SU-DHL-6 (cell line): ENCODE results near the gene CDK5R2.

Experiments
- H2AFZ ChIP-seq: fragments of 200-600 bp; sonication (generic); 2 replicates; pipeline ENCODE4 v1.6.1; 2014; ENCODE audit warnings: low read depth, mild to moderate bottlenecking, moderate library complexity, mixed read lengths, antibody characterized with exemption, low read length; ENCODE audit not compliant: severe bottlenecking
- H3F3A ChIP-seq: fragments of 200-600 bp; shearing (Covaris generic); 2 replicates; pipeline ENCODE4 v1.6.0; 2016; ENCODE audit warnings: antibody characterized with exemption, mild to moderate bottlenecking; ENCODE audit not compliant: insufficient read depth
- H3K27ac ChIP-seq: fragments of 200-600 bp; sonication (generic); 2 replicates; pipeline ENCODE4 v1.5.1; 2016; ENCODE audit warnings: low read depth, mild to moderate bottlenecking, low read length, moderate library complexity, mixed read lengths
- H3K27me3 ChIP-seq: fragments of 200-600 bp; sonication (generic), shearing (Covaris generic); 2 replicates; pipeline ENCODE4 v1.6.0; 2014; ENCODE audit warnings: mild to moderate bottlenecking, low read length
- H3K36me3 ChIP-seq: fragments of 200-600 bp; sonication (generic); 2 replicates; pipeline ENCODE4 v1.6.1; 2014; ENCODE audit warnings: mild to moderate bottlenecking, low read length, mixed read lengths
- H3K4me2 ChIP-seq: fragments of 300-600, 200-600 bp; shearing (Covaris generic), sonication (generic); 2 replicates; pipeline ENCODE4 v1.6.0; 2014; ENCODE audit warnings: low read length, low read depth, mild to moderate bottlenecking; ENCODE audit not compliant: poor library complexity, severe bottlenecking
- H3K4me3 ChIP-seq: fragments of 200-600 bp; sonication (generic); 2 replicates; pipeline ENCODE4 v1.5.1; 2014; ENCODE audit warnings: antibody characterized with exemption, low read length, mild to moderate bottlenecking, mixed read lengths; ENCODE audit not compliant: insufficient read depth, poor library complexity, severe bottlenecking
- H3K79me2 ChIP-seq: fragments of 200-600 bp; sonication (generic); 2 replicates; pipeline ENCODE4 v1.6.1; 2014; ENCODE audit warnings: mild to moderate bottlenecking, low read length, moderate library complexity; ENCODE audit not compliant: insufficient read depth
- H3K9ac ChIP-seq: fragments of 200-600 bp; sonication (generic); 2 replicates; pipeline ENCODE4 v1.7.0; 2014; ENCODE audit warnings: mild to moderate bottlenecking, low read length
- H3K9me2 ChIP-seq: fragments of 200-600 bp; sonication (generic); replicated peaks from 2 replicates; pipeline ENCODE4 v1.6.1; 2014; ENCODE audit warnings: low read length; ENCODE audit not compliant: insufficient read depth
- H3K9me3 ChIP-seq: fragments of 200-600 bp; sonication (generic); 2 replicates; pipeline ENCODE4 v1.6.1; 2014; ENCODE audit warnings: low read length, mixed read lengths; ENCODE audit not compliant: insufficient read depth
- H4K20me1 ChIP-seq: fragments of 200-600 bp; sonication (generic); 2 replicates; pipeline ENCODE4 v1.6.1; 2014; ENCODE audit warnings: low read depth, mild to moderate bottlenecking, antibody characterized with exemption, low read length, moderate library complexity, mixed read lengths
- CTCF ChIP-seq: fragments of 200-600 bp; sonication (generic); IDR thresholded peaks from one replicate; pipeline ENCODE4 v1.5.1; 2017; ENCODE audit warnings: antibody characterized with exemption, mild to moderate bottlenecking, low read length, moderate library complexity; ENCODE audit not compliant: insufficient read depth, poor library complexity, severe bottlenecking
- EZH2phosphoT487 ChIP-seq: fragments of 200-600 bp; sonication (generic), shearing (Covaris generic); conservative IDR thresholded peaks from 2 replicates; pipeline ENCODE4 v1.6.1; 2018; ENCODE audit warnings: mild to moderate bottlenecking, antibody characterized with exemption, low read length, moderate library complexity, mixed read lengths

CDK5R2 gene

GRCh38 chr2:219010162-219010756, 50.8 kb downstream of the CDK5R2 start:
- TF ChIP-seq EZH2phosphoT487 = no peak
- peak; percentile 51 for TF ChIP-seq CTCF
- no peaks in the 10 kb centered on the region for H3F3A ChIP-seq
- no peak overlapping the region for H3K4me3 ChIP-seq
- H3K27me3 ChIP-seq = no peaks in the 10 kb centered on the region
- no peak overlapping the region for H3K27ac ChIP-seq
- H3K79me2 ChIP-seq = no peaks in the 10 kb centered on the region
- H3K9ac ChIP-seq = no peak overlapping the region
- no peak overlapping the region for H2AFZ ChIP-seq
- no peaks in the 10 kb centered on the region for H3K9me2 ChIP-seq
- H4K20me1 ChIP-seq = no peaks in the 10 kb centered on the region
- H3K4me2 ChIP-seq = no peak overlapping the region
- no peaks in the 10 kb centered on the region for H3K36me3 ChIP-seq
- no peaks in the 10 kb centered on the region for H3K9me3 ChIP-seq

- Histone ChIP-seq H4K20me1 (no peaks in the 10 kb centered on the region), H3K9me3 (no peaks in the 10 kb centered on the region), H3K27me3 (no peaks in the 10 kb centered on the region), H3K36me3 (no peaks in the 10 kb centered on the region), H3K4me2 (no peak overlapping the region), H3K9ac (no peak overlapping the region), H3F3A (no peaks in the 10 kb centered on the region), H3K27ac (no peak overlapping the region), H3K4me3 (no peak overlapping the region), H2AFZ (no peak overlapping the region), H3K9me2 (no peaks in the 10 kb centered on the region), H3K79me2 (no peaks in the 10 kb centered on the region)
- no peak for TF ChIP-seq EZH2phosphoT487
These were observed 51.4 kb downstream of the CDK5R2 start for GRCh38 chr2:219010873-219011272.
